Fibroblast of the conjunctiva (primary cell): ENCODE results near the gene ACADL.

Experiments used
- DNase-seq: peaks from one replicate; pipeline ENCODE4 v3.0.0-alpha.2; 2010; ENCODE audit warnings: low read depth

The ACADL gene

GRCh38 chr2:210224941-210225672, at the start of gene ACADL:
TSS of gene ACADL (minus strand) at chr2:210225447. CDS start at chr2:210225263, 184 bp downstream.
- no peak for DNase-seq

- no peak for DNase-seq
Measured at GRCh38 chr2:210271300-210271699, 46.1 kb upstream of the ACADL start.

GRCh38 chr2:210269148-210269547, 43.9 kb upstream of the ACADL start:
- DNase-seq: no peak

GRCh38 chr2:210268281-210268680, 43.0 kb upstream of the ACADL start:
- DNase-seq: no peak

- DNase-seq: no peak
Measured at GRCh38 chr2:210267698-210268097, 42.5 kb upstream of the ACADL start.

- DNase-seq: no peak
Measured at GRCh38 chr2:210264282-210264681, 39.0 kb upstream of the ACADL start.

DNA sequence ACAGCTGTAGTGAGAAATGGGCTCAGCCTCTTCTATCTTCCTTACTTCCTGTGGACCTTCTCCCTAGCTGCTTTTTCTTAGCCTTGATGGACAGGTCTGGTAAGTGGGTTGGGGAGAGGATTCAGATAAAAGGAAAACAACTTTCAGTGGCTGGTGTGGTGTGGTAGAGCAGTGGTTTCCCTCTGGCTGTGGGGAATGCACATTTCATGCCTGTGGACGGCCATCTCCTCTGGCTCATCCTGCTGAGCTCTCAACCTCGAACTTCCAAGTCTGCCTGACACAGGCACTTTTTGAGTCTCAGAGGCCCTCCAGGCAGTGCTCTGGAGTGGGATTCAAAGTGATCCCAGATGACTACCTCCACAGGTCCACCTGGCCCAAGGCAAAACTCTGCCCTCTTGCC, 38.6 kb upstream of the ACADL start:
- DNase-seq: no peak

GRCh38 chr2:210262036-210262435, 36.8 kb upstream of the ACADL start:
- DNase-seq: no peak

DNA sequence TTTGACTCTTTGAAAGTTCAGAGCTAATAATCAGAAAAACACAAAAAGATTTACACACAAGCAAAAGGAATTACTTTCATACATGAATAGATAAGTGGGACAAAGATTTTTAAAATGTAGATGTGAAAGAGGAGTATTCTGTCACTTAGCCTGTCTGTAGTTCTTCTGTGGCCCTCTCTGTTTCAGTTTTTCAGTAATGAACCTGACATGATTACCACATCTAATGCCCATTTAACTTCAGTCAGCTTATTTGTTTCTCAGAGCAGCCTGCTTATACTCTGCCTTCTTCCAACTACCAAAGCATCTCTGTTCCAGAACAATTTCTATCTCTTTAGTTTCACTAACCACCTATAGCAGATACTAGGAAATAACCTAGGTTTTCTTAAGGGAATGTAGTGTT, 34.4 kb upstream of the ACADL start:
- DNase-seq: no peak

DNA sequence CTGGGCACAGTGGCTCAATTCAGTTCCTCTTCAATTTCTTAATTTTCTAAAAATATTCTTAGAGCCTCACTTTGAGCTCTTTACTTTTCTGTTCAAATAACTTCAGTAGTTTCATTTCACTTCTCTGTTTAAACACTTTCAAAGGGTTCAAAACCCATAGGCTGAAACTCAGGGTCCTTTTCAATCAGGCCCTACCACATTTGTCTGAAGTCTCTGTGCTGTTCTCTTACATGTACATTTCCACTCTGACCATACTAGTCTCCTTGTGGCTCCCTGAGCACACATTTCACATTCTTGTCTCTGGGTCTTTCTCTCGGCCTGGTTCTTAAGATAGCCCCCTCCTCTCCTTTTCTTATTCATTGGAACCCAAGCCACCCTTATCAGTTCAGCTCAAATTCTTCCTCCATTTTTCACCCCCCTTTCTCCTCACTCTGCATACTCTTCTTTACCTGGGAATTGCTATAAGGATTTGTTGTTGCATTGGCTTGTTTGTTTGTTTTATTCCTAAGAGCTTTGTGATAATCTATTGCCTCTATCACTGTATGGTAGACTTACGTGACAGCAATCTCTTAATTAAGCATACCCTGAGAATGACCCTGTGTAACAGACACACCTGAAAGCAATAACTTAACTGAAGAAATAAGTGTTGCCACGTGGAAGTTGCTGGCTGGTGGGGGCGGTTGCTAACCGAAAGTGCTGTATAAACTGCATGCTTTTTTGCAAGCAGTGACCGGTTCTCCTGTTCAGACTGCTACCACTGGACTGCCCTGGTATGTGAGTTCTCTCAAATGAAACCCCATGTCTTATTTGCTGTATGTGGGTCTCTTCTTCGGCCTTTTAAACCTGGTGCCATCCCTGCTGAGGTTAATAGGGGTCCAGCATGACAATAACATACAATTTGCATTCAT, 27.7 kb upstream of the ACADL start:
- no peak for DNase-seq

- no peak for DNase-seq
Measured at GRCh38 chr2:210250622-210251021, 25.4 kb upstream of the ACADL start.

DNA sequence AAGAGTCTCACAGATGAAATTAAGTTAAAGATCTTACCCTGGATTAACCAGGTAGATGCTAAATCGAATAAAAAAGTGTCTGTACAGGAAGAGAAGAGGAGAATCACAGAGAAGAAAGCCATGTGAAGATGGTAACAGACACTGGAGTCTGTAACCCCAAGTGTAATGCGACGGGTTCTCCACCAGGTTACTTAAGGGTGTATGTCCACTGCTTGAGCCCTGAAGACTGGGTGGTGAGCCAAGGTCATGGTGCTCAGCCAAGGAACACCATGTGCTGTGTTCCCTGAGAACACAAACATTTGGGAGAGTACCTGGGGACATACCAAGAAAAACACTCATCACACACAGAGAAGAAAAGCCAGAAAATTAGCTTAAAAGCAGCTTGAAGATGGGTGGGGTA, 8.2 kb upstream of the ACADL start:
- DNase-seq: no peak

GRCh38 chr2:210230984-210231383, 5.7 kb upstream of the ACADL start:
- no peak for DNase-seq

- no peak for DNase-seq
Measured at GRCh38 chr2:210230518-210230917, 5.3 kb upstream of the ACADL start.

GRCh38 chr2:210228586-210228985, 3.3 kb upstream of the ACADL start:
- no peak for DNase-seq

- DNase-seq: no peak
Measured at GRCh38 chr2:210227290-210228088, 2.2 kb upstream of the ACADL start.

GRCh38 chr2:210226223-210226622, 976 bp upstream of the ACADL start:
- DNase-seq: no peak

DNA sequence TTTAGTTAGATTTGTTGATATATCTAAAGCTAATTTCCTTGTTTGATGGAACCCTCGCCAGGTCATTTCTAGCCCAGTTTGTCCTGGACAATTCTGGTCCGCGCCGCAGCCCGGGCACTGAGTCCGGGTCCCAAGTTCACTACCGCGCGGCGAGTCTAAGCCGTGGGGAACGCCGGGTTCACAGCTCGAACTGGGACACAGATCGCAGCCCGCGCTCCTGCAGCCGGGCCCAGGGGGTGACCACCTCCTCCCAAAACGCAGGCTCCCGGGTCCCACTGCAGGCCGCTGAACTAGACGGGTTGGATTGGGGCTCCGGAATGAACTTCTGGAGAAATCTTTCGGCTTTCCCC, 681 bp downstream of the ACADL start:
- DNase-seq: no peak

GRCh38 chr2:210215120-210215519, 10.1 kb downstream of the ACADL start:
- DNase-seq: no peak

DNA sequence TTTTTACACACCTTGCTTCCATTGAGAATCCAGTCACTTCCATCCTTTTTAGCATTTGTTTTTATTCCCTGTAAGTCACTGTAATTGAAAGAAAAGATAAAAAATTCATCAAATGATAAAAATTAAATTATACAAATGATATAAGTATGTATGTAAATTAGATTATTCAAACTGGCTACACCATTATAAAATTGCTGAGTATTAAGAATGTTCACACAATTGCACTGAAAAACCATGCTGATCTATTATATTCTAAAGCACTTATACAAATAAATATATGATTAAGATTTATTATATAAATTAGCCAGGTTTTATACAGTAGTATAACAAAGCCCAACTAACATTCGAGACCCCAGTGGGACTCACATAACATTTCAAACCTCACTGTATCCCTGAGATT, 15.1 kb downstream of the ACADL start:
- no peak for DNase-seq

GRCh38 chr2:210207929-210208328, 17.3 kb downstream of the ACADL start:
- DNase-seq: no peak

DNA sequence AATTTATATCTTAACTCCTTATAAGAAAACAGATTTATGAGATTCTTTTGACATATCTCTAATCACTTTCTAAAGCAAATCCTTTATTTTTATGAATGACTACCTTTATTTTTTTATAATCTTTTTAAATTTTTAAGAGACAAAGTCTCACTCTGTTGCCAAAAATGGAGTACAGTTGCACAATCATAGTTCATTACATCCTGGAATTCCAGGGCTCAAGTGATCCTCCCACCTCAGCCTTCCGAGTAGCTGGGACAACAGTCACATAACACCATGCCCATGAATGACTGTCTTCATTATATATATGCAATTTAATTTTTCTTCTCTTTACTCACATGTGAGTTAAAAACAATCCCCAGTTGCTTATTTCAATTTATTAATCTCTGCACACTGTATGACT, 21.7 kb downstream of the ACADL start:
- DNase-seq: no peak

GRCh38 chr2:210203147-210203546, 22.1 kb downstream of the ACADL start:
- no peak for DNase-seq
